Gastrocnemius medialis (tissue), 4 donors: Measurements from ENCODE around the gene DTL. TPM values are rescaled to one million over a fixed set of nuclear protein-coding genes. Genes with fewer than 3 reads are reported as not detected.

Source experiments
- ATAC-seq, 2 donors: fragments of 150-250 bp; one replicate each; pipeline ENCODE4 v1.9.1; 2016
- DNase-seq, 2 donors: peaks; one replicate each; pipeline ENCODE4 v3.0.0-alpha.2; 2019
- H3K27ac ChIP-seq, 4 donors: fragments of 200-600 bp; sonication (generic); 1 replicate in 1 of 4; 2 replicates in 3 of 4; pipeline ENCODE4 v1.5.1; 2016 to 2018; ENCODE audit warnings: mild to moderate bottlenecking in 2 of 4, moderate library complexity in 1 of 4
- H3K27me3 ChIP-seq, 3 donors: fragments of 200-600 bp; sonication (generic) in 2 of 3; 1 replicate in 1 of 3; 2 replicates in 2 of 3; pipeline versions ENCODE4 v1.5.1 to v1.6.0; 2016 to 2019; ENCODE audit warnings: mild to moderate bottlenecking in 1 of 3, moderate library complexity in 1 of 3
- H3K36me3 ChIP-seq, 2 donors: fragments of 200-600 bp; sonication (generic) in 1 of 2; one replicate each; pipeline ENCODE4 v1.5.1; 2017 to 2018
- H3K4me1 ChIP-seq, 2 donors: fragments of 200-600 bp; sonication (generic) in 1 of 2; one replicate each; pipeline ENCODE4 v1.5.1; 2016 to 2017; ENCODE audit warnings: mild to moderate bottlenecking in 2 of 2
- H3K4me3 ChIP-seq, 4 donors: fragments of 200-600 bp; sonication (generic) in 3 of 4; 1 replicate in 1 of 4; 2 replicates in 3 of 4; pipeline ENCODE4 v1.5.1; 2016 to 2019; ENCODE audit warnings: mild to moderate bottlenecking in 2 of 4
- H3K9me3 ChIP-seq, 3 donors: fragments of 200-600 bp; sonication (generic) in 2 of 3; 1 replicate in 1 of 3; 2 replicates in 2 of 3; pipeline ENCODE4 v1.5.1; 2016 to 2019
- POLR2A ChIP-seq, 2 donors: fragments of 450-650 bp; IDR thresholded peaks; one replicate each; pipeline ENCODE4 v1.6.1; 2017; ENCODE audit warnings: antibody characterized with exemption in 2 of 2, mild to moderate bottlenecking in 2 of 2, moderate library complexity in 2 of 2
- in situ Hi-C, 4 donors: fragments of 200-750 bp; cut with MboI; loops; one replicate each; pipeline versions ENCODE4 v1.15.0 to v1.8.0; 2017; ENCODE audit warnings: low sequenced_read_pairs in 4 of 4
- intact Hi-C: fragments of 100-400 bp; cut with DNase I; formaldehyde crosslinking; loops from one replicate; pipeline ENCODE4 v1.15.1; 2023; ENCODE audit warnings: low total_unique reads
- total RNA-seq, 4 donors: library from RNA; depleted of rRNA; stranded (reverse); fragments of >200 nt; gene quantifications; one replicate each; pipeline versions ENCODE4 v1.1.0 to v1.2.3, GENCODE V29; 2016
- TF ChIP-seq, protein P1 (sequence below), 5 experiments: fragments of 450-650 bp in 3 of 5; fragments of 200-600 bp in 2 of 5; sonication (generic) in 2 of 5; IDR thresholded peaks in 4 of 5; conservative IDR thresholded peaks in 1 of 5; 1 replicate in 4 of 5; 2 replicates in 1 of 5; pipeline ENCODE4 v1.5.1; 2016 to 2019; ENCODE audit warnings: antibody characterized with exemption in 5 of 5, mild to moderate bottlenecking in 3 of 5, moderate library complexity in 3 of 5

The DTL gene
- total RNA-seq, 4 donors from 2014 or later: 0.52 to 1.8 TPM; not detected in 2

DNA sequence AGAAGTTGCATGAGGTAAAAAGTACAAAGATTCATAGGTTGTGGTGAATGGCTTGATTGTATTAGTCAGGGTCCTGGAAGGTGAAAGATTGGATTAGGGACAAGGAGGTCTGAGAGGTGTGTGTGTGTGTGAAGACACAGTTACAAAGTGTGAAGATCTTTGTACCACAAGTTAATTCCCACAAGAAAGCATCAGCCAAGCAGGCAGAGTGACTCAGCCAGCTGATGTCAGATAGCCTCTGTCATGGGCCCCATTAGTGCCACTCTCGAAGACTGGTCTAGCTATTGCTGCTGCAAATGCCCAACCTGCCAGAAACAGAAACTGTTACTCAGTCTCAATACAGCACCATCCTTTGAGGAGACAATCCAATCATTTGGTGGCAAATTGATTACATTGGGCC, 96.5 kb downstream of the DTL start:
- ATAC-seq (no peak), DNase-seq (no peak)
- Histone ChIP-seq H3K27ac (no peak overlapping the region), H3K36me3 (no peaks in the 10 kb centered on the region), H3K4me3 (no peak overlapping the region), H3K4me1 (no peaks in the 10 kb centered on the region), H3K9me3 (no peaks in the 10 kb centered on the region), H3K27me3 (no peaks in the 10 kb centered on the region)
- TF ChIP-seq POLR2A (IDR thresholded peaks at IDR 0.05): no peak
- TF ChIP-seq, protein P1, sequence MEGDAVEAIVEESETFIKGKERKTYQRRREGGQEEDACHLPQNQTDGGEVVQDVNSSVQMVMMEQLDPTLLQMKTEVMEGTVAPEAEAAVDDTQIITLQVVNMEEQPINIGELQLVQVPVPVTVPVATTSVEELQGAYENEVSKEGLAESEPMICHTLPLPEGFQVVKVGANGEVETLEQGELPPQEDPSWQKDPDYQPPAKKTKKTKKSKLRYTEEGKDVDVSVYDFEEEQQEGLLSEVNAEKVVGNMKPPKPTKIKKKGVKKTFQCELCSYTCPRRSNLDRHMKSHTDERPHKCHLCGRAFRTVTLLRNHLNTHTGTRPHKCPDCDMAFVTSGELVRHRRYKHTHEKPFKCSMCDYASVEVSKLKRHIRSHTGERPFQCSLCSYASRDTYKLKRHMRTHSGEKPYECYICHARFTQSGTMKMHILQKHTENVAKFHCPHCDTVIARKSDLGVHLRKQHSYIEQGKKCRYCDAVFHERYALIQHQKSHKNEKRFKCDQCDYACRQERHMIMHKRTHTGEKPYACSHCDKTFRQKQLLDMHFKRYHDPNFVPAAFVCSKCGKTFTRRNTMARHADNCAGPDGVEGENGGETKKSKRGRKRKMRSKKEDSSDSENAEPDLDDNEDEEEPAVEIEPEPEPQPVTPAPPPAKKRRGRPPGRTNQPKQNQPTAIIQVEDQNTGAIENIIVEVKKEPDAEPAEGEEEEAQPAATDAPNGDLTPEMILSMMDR (IDR thresholded peaks at IDR 0.05 in 4 of 5, conservative IDR thresholded peaks at IDR 0.05 in 1 of 5): no peak
- intact Hi-C loops: no loop called here
- in situ Hi-C loops: no loop called here

DNA sequence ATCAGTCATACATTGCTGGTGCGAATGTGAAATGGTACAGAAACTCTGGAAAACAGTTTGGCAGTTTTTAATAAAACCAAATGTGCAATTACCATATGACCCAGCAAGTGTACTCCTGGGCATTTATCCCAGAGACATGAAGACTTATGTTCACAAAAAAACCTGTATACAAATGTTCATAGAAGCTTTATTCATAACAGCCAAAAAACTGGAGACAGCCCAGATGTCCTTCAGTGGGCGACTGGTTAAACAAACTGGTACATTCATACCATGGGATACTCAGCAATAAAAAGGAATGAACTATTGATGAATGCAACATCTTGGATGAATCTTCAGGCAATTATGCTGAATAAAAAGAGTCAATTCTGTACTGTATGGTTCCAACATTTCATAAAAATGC, 97.8 kb downstream of the DTL start:
- intact Hi-C loops (no loop called here), in situ Hi-C loops (no loop called here)
- DNase-seq (no peak), ATAC-seq (no peak)
- no peak for TF ChIP-seq POLR2A (IDR thresholded peaks at IDR 0.05)
- TF ChIP-seq, protein P1 (IDR thresholded peaks at IDR 0.05 in 4 of 5, conservative IDR thresholded peaks at IDR 0.05 in 1 of 5): no peak
- H3K36me3 ChIP-seq: no peaks in the 10 kb centered on the region
- no peaks in the 10 kb centered on the region for H3K9me3 ChIP-seq
- no peak overlapping the region for H3K27ac ChIP-seq
- no peak overlapping the region for H3K4me3 ChIP-seq
- H3K4me1 ChIP-seq: no peaks in the 10 kb centered on the region
- H3K27me3 ChIP-seq: no peaks in the 10 kb centered on the region

DNA sequence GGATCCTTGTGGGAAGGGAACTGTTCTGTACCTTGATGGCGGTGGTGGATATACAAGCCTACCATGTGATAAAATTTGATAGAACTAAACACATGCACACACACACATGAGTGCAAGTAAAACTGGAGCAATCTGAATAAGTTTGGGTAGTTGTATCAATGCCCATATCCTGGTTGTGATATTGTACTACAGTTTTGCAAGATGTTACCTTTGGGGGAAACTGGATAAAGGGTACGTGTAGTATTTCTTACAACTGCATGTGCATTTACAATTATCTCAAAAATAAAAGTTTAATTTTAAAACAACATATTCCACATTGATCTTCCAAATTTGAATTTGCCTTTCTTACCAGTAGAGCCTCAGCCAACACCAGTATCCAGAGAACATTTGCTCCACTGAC, 99.6 kb downstream of the DTL start:
- Histone ChIP-seq H3K27me3 (no peaks in the 10 kb centered on the region), H3K9me3 (no peaks in the 10 kb centered on the region), H3K27ac (no peak overlapping the region), H3K36me3 (no peaks in the 10 kb centered on the region), H3K4me1 (no peaks in the 10 kb centered on the region), H3K4me3 (no peak overlapping the region)
- in situ Hi-C loops (no loop called here), intact Hi-C loops (no loop called here)
- no peak for ATAC-seq
- TF ChIP-seq, protein P1 (IDR thresholded peaks at IDR 0.05 in 4 of 5, conservative IDR thresholded peaks at IDR 0.05 in 1 of 5): no peak
- no peak for TF ChIP-seq POLR2A (IDR thresholded peaks at IDR 0.05)
- DNase-seq: no peak

DNA sequence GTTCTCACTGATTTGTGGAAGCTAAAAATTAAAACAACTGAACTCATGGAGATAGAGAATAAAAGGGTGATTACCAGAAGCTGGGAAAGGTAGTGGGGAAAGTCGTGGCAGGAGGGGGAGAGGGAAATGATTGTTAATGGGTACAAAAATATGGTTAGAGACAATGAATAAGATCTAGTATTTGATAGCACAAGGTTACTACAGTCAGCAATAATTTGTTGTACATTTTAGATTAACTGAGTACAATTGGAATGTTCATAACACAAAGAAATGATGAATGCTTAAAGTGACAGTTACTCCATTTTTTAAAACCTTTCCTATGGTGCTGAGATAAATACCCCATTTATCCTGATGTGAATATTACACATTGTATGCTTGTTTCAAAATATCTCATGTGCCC, 102.3 kb downstream of the DTL start:
- no peak overlapping the region for H3K27ac ChIP-seq
- DNase-seq (no peak), ATAC-seq (no peak)
- intact Hi-C loops (no loop called here), in situ Hi-C loops (no loop called here)
- H3K9me3 ChIP-seq: no peaks in the 10 kb centered on the region
- H3K27me3 ChIP-seq: no peaks in the 10 kb centered on the region
- no peaks in the 10 kb centered on the region for H3K36me3 ChIP-seq
- no peaks in the 10 kb centered on the region for H3K4me1 ChIP-seq
- H3K4me3 ChIP-seq: no peak overlapping the region
- TF ChIP-seq, protein P1 (IDR thresholded peaks at IDR 0.05 in 4 of 5, conservative IDR thresholded peaks at IDR 0.05 in 1 of 5): no peak
- TF ChIP-seq POLR2A (IDR thresholded peaks at IDR 0.05): no peak

DNA sequence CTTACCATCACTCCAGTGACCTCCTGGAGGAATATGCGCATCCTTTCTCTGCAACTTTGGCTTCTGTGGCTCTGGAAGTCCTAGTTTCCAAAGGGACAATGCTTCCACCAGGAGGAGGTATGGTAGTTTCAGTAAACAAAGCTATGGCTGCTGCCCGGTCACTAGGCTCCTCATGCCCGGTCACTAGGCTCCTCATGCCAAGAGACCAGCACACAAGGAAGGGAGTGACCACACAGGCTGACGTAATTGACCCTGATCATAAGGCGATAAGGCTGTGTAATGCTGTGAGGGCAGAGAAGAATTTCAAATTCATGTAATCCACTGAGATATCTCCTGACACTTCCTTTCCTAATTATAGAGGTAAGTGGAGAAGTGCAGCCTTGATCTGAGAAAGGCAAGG, 102.9 kb downstream of the DTL start:
- Histone ChIP-seq H3K36me3 (no peaks in the 10 kb centered on the region), H3K27me3 (no peaks in the 10 kb centered on the region), H3K4me1 (no peaks in the 10 kb centered on the region), H3K27ac (no peak overlapping the region), H3K4me3 (no peak overlapping the region), H3K9me3 (no peaks in the 10 kb centered on the region)
- TF ChIP-seq, protein P1 (IDR thresholded peaks at IDR 0.05 in 4 of 5, conservative IDR thresholded peaks at IDR 0.05 in 1 of 5): peak in 1 of 5 experiments; percentile 13
- TF ChIP-seq POLR2A (IDR thresholded peaks at IDR 0.05): no peak
- no peak for DNase-seq
- peak in 1 of 2 donors; percentile 36 for ATAC-seq
- in situ Hi-C loops (no loop called here), intact Hi-C loops (no loop called here)
